Esophagus mucosa (tissue), 1 donor: ENCODE data around the gene ARMC2. TPM values are rescaled to one million over a fixed set of nuclear protein-coding genes. Genes with fewer than 3 reads are reported as not detected.
A peak's percentile ranks its signal among the peaks of the same experiment; 100 is the strongest.
"Not testable (repeated sequence)": the region's sequence is repeated elsewhere in the genome, so short reads cannot be mapped to it uniquely, and the experiment has no call there.

Experiments used
- ATAC-seq: fragments of 200-7000 bp; cut with Tn5 transposase; one replicate; pipeline ENCODE4 v1.9.1; 2020
- total RNA-seq: library from RNA; stranded (reverse); gene quantifications from one replicate; pipeline ENCODE4 v1.2.4, GENCODE V29; 2023
- donor health status: DM: yes; HTN: yes; CAD: no.

Gene ARMC2
- 2.0 TPM for total RNA-seq

GRCh38 chr6:108848116-108848868 lies at the start of gene ARMC2:
Gene ARMC2 (plus strand): TSS chr6:108848422. CDS start chr6:108854268, 5,846 bp downstream.
- ATAC-seq, result peak; percentile 98

GRCh38 chr6:108798670-108799353 lies 49.4 kb upstream of the ARMC2 start:
- ATAC-seq, result peak; percentile 48

- ATAC-seq, result no peak
These were observed 48.9 kb upstream of the ARMC2 start for GRCh38 chr6:108799354-108799717.

- ATAC-seq, result no peak
These were observed 48.4 kb upstream of the ARMC2 start for GRCh38 chr6:108799791-108800190.

- no peak for ATAC-seq
These were observed 47.8 kb upstream of the ARMC2 start for GRCh38 chr6:108800427-108800864.

- ATAC-seq, result no peak
These were observed 46.9 kb upstream of the ARMC2 start for GRCh38 chr6:108801366-108801765.

- no peak for ATAC-seq
These were observed 44.2 kb upstream of the ARMC2 start for GRCh38 chr6:108803982-108804490.

- ATAC-seq, result no peak
These were observed 43.3 kb upstream of the ARMC2 start for GRCh38 chr6:108804956-108805355.

- peak; percentile 26 for ATAC-seq
These were observed 42.5 kb upstream of the ARMC2 start for GRCh38 chr6:108805611-108806167.

GRCh38 chr6:108806171-108806570 lies 42.1 kb upstream of the ARMC2 start:
- no peak for ATAC-seq

GRCh38 chr6:108806665-108807064 lies 41.6 kb upstream of the ARMC2 start:
- ATAC-seq, result no peak

GRCh38 chr6:108807928-108808327 lies 40.3 kb upstream of the ARMC2 start:
- ATAC-seq, result no peak

GRCh38 chr6:108809211-108809610 lies 39.0 kb upstream of the ARMC2 start:
- no peak for ATAC-seq

- ATAC-seq, result no peak
These were observed 38.1 kb upstream of the ARMC2 start for GRCh38 chr6:108810057-108810643.

GRCh38 chr6:108811490-108811889 lies 36.7 kb upstream of the ARMC2 start:
- no peak for ATAC-seq

GRCh38 chr6:108813218-108813617 lies 35.0 kb upstream of the ARMC2 start:
- not testable (repeated sequence) for ATAC-seq

- not testable (repeated sequence) for ATAC-seq
These were observed 30.9 kb upstream of the ARMC2 start for GRCh38 chr6:108817276-108817675.

GRCh38 chr6:108820006-108820405 lies 28.2 kb upstream of the ARMC2 start:
- ATAC-seq, result no peak

GRCh38 chr6:108822401-108822800 lies 25.8 kb upstream of the ARMC2 start:
- ATAC-seq, result no peak

GRCh38 chr6:108825326-108825725 lies 22.9 kb upstream of the ARMC2 start:
- no peak for ATAC-seq

- no peak for ATAC-seq
These were observed 17.1 kb upstream of the ARMC2 start for GRCh38 chr6:108831104-108831503.

- ATAC-seq, result no peak
These were observed 15.5 kb upstream of the ARMC2 start for GRCh38 chr6:108832738-108833137.

GRCh38 chr6:108835218-108835850 lies 12.9 kb upstream of the ARMC2 start:
- peak; percentile 97 for ATAC-seq
